Measurements from ENCODE around the gene PITX2. TPM values are rescaled to one million over a fixed set of nuclear protein-coding genes. Genes with fewer than 3 reads are reported as not detected.

The PITX2 gene
- total and polyA plus RNA-seq, 10 of the 15 experiments (the other 5 are each of a cell fraction or from before 2014, with no cell fraction given) = not detected

DNA sequence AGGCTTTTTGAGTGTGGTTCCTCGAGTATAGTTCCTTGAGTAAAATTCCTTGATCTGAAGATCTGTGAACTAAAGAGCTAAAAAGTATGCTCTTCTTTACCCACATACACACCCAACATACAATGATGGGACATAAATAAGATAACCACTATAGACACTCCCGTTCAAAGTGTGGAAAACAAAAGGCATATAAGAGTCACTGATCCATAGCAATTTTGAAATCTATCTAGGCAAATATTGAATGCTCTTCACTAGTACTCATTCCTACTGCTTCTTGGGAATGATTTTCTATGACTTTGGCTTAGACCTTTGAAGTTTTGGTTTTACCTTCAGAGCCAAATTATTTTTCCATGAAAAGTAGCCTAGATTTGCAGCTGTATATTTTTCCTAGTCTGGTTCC is 26.4 kb downstream of the PITX2 start (continued):
- TF ChIP-seq NFIC (IDR thresholded peaks at IDR 0.05; ENCODE audit: low read depth, low read length) (no peak), SMARCA5 (IDR thresholded peaks at IDR 0.05) (no peak), SREBF2 (IDR thresholded peaks at IDR 0.05; ENCODE audit: low read length) (no peak), KAT2A (conservative IDR thresholded peaks at IDR 0.05; ENCODE audit: control insufficient read depth, low read depth, low read length) (no peak)

DNA sequence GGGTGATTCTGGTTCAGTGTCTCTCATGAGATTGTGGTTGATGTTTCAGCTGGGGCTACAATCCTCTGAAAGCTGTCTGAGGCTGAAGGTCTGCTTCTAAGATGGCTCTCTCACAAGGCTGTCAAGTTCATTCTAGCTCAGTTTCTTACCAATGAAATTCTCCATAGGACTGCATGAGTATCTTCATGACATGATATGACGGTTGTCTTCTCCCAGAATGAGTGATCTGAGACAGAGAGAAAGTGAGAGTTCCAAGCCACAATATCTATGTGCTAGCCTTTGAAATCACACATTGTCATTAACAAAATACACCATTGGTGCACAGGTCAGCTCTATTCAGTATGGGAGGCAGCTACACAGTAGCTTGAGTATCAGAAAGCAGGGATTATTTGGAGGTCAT is 27.3 kb downstream of the PITX2 start:
- Histone ChIP-seq H3K36me3 (ENCODE audit: control insufficient read depth in 2 of 2, insufficient read depth in 2 of 2, low read length in 1 of 2) (no peaks in the 10 kb centered on the region), H2AFZ (ENCODE audit: control insufficient read depth, low read depth, low read length) (no peak overlapping the region), H3K27me3 (replicated peaks in 1 of 2; ENCODE audit: control insufficient read depth in 2 of 2, insufficient read depth in 2 of 2, low read length in 1 of 2) (no peaks in the 10 kb centered on the region), H3K4me3 (no peak overlapping the region), H4K20me1 (ENCODE audit: control insufficient read depth, insufficient read depth) (no peaks in the 10 kb centered on the region), H3K9me3 (replicated peaks; ENCODE audit: control insufficient read depth, insufficient read depth, low read length) (no peaks in the 10 kb centered on the region), H3K4me1 (ENCODE audit: control insufficient read depth, insufficient read depth, low read length) (no peaks in the 10 kb centered on the region), H3K4me2 (ENCODE audit: control insufficient read depth, insufficient read depth) (no peak overlapping the region), H3K9ac (ENCODE audit: control insufficient read depth, insufficient read depth, low read length) (no peak overlapping the region), H3K27ac (ENCODE audit: control insufficient read depth, insufficient read depth) (no peak overlapping the region), H3K79me2 (ENCODE audit: control insufficient read depth, insufficient read depth, low read length) (no peaks in the 10 kb centered on the region)
- BruUV-seq (replicated peaks) = no TSS peak
- no peak for ATAC-seq
- in situ Hi-C loops (cut with MboI) (no loop called here), intact Hi-C loops (cut with micrococcal nuclease; ENCODE audit: unreplicated experiment) (no loop called here)
- ChIA-PET CTCF (no interaction called here), POLR2A (no interaction called here), RAD21 (ENCODE audit: unreplicated experiment) (no interaction called here), SMC1A (ENCODE audit: uncharacterized antibody, unreplicated experiment) (no interaction called here)
- no peak for FAIRE-seq
- TF ChIP-seq NR2F1 (conservative IDR thresholded peaks at IDR 0.05) = no peak
- TF ChIP-seq YY1 (IDR thresholded peaks at IDR 0.05; ENCODE audit: low read depth, low read length) = no peak
- no peak for TF ChIP-seq STAT3 (IDR thresholded peaks at IDR 0.05; ENCODE audit: low read depth, low read length)
- TF ChIP-seq TARDBP (IDR thresholded peaks at IDR 0.05; ENCODE audit: borderline replicate concordance) = no peak
- TF ChIP-seq HCFC1 (IDR thresholded peaks at IDR 0.05; ENCODE audit: low read length) = no peak
- no peak for TF ChIP-seq LARP7 (IDR thresholded peaks at IDR 0.05)
- TF ChIP-seq MYB (IDR thresholded peaks at IDR 0.05; ENCODE audit: borderline replicate concordance, low read depth, low read length) = no peak
- no peak for TF ChIP-seq BHLHE40 (IDR thresholded peaks at IDR 0.05; ENCODE audit: borderline replicate concordance in 1 of 2, low read depth in 2 of 2, low read length in 1 of 2)
- TF ChIP-seq WRNIP1 (IDR thresholded peaks at IDR 0.05; ENCODE audit: borderline replicate concordance, low read depth, low read length) = no peak
- TF ChIP-seq CTCF (IDR thresholded peaks at IDR 0.05 in 2 of 3, conservative IDR thresholded peaks at IDR 0.05 in 1 of 3; ENCODE audit: control insufficient read depth in 2 of 3, extremely low read depth in 1 of 3, insufficient read depth in 1 of 3, low read depth in 3 of 3, low read length in 3 of 3) = no peak
- TF ChIP-seq, protein P1, sequence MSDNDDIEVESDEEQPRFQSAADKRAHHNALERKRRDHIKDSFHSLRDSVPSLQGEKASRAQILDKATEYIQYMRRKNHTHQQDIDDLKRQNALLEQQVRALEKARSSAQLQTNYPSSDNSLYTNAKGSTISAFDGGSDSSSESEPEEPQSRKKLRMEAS (IDR thresholded peaks at IDR 0.05; ENCODE audit: low read depth, low read length) = no peak
- WGBS (ENCODE audit: insufficient coverage, insufficient replicate concordance, low lambda C conversion rate, missing lambda C conversion rate) = 0% methylated on average over 1 of the region's 1 CpG
- no peak for DNase-seq (ENCODE audit: low read depth, low spot score)
